ENCODE data around the gene POGLUT2.

- TF ChIP-seq CTCF (IDR thresholded peaks at IDR 0.05) (no peak), POLR2AphosphoS5 (IDR thresholded peaks at IDR 0.05) (no peak), POLR2A (IDR thresholded peaks at IDR 0.05) (no peak), EP300 (IDR thresholded peaks at IDR 0.05; ENCODE audit: low read depth) (no peak)
These were observed 56.3 kb downstream of the POGLUT2 start for GRCh38 chr13:102742506-102742905.

All from transverse colon (tissue), 4 donors.